Measurements from ENCODE around the gene RGS7.

Gene RGS7

DNA sequence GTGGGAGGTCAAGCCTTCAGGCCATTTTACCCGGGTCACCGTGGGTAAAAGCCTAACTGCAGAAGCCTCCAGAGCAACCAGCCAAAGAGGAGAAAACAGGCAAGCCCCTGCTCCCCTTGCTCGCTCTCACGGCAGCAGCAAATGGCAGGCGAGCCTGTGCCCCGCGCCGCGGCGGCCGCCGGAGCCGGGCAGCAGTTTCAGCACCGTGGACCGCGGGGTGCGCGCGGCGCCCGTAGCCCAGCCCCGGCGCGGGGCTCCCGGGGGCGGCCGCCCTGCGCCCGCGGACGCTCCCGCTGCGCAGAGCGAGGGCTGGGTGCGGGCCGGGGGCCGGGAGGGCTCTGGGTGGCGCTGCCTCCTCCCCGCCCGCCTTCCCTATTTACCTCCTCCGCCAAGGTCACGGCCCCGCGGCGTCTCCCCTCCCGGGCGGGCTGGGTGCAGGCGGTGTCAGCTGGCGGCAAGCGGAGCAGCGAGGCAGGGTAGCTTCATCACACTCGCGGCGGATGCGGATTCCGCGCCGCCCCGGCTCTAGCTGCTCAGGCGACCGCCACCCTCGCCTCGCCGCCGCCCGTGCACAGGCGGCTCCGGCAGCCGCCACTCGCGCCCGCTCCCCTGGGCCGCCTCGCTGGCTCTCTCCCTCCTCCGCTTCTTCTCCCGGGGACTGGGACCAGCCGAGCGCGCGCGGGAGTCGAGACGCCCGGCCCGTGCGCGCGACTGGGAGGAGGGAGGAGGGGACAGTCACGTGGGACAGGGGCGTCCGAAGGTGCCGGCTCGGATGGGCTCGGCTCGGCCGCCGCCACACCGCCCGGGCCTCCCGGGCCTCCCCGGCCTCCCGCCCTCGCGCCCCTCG is at the start of gene RGS7:
RGS7 (minus strand) TSS at position 687 of the 847 bp plus-strand sequence.
- DNase-seq = peak; percentile 69 to 70

DNA sequence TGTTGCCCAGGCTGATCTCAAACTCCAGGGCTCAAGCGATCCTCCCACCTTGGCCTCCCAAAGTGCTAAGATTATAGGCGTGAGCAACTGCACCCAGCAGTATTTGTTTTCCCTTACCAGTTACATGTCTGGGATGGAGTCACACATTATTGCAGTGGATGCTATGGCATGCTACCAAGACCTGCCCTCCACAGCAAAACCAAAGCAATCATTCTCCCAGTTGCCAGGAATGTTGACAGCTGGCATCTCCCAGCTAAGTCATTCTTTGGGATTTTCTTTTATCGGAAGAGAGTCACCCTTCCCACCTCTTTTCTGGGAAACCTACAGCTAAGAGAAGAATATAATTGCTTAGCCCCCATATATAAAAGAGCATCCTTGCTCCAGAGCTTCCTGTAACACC is 49.4 kb upstream of the RGS7 start:
- no peak for DNase-seq

DNA sequence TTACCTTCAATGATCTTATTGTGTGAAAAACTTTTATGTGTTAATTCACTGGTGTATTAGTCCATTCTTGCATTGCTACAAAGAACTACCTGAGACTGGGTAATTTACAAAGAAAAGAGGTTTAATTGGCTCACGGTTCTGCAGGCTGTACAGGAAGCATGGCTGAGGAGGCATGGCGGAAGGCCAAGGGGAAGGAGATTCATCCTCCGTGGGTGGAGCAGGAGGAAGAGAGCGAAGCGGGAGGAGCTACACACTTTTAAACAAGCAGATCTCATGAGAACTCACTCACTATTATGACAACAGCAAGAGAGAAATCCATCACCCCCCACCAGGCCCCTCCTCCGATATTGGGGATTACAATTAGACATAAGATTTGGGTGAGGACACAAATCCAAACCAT is 44.2 kb upstream of the RGS7 start:
- DNase-seq = no peak

DNA sequence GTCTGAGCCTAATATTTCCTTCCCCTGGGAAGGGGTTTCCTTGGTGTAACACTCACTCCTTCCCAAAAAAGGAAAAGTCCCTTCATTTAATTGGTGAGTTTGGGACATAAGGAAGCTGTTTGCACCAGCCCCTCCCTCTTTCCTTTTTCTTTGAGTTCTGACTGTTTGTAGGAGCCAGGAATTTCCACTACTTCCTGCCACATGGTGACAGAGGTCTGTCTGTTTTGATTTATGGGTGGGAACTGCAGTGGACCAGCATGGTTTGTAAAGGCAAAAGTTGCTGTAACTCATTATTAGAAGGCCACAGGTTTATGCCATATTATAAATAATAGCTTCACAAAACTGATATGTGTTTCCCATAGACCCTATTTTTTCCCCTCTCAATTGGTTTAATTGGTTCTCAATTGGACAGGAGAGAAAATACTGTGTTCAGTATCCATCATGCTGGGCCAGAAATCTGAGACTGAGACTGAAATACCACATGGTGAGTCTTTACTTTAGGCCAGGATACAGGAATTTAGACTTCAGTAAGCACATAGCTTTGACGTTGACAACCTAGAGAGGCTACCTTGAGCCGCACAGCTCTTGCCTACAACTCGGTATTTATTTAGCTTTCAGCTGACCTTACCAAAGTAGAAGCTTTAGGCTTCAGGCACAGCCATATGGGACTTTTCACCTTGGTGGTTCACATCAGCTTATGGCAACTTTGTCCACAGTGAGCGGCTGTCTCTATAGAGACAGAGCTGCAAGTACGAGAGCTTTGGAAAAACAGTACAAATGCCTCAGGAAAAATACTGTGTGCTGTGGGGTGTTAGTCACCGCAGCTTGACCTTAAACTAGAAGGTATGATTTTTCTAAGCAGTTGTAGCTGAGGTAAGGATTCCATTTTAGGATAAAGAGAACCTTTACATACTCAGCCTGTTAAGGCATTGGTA is 40.0 kb upstream of the RGS7 start:
- no peak for DNase-seq

DNA sequence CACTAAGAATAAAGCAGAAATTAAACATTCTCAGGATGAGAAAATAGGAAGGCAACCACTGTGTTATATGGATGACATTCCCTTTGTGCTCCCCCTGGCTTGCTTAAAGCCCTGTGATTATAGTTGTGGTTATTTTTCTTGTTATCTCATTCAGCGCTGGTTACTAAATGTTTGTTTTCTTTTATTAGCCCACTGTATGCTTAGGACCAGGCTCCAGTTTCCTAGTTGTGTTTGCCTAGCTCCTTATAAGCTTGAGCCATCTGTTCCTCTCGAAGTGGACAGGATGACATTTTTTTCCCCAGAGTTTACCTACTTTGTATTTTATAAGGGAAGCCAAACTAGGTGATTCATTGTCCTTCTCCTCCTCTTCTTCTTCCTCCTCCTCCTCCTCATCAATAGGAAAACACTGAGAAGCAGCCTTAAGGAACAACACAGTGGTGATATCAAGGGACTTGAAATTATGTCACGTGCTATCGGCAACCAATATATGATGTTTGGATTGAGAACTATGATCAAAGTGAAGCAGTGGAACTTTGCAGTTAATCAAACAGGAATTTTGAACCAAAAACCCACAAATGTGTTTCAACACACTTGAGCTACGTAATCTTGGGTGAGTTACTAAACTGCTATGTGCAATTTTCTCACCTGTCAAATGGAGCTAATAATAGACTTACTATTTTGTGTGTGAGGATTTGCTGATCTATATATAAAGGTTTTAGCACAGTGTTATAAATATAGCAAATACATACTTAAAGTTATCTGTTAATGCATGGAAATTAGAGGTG is 35.1 kb upstream of the RGS7 start:
- DNase-seq = peak in 1 of 2 experiments; percentile 73

DNA sequence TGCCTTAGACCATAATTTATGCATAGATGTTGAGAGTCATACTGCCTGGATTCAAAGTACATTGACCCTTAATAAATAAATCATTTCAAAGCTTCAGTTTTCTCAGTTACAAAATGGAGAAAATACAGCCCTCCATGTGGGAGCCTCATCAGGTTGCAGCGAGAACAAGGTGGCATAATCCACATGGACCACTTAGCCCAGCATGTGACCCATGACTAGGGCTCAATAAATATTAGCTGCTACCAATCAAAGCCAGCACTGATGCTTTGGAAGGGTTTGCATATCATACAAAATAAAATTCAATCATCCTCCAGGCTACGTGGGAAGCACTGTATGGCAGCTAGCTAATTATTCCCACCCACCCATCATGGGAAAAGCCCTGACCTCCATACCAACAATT is 33.5 kb upstream of the RGS7 start:
- DNase-seq = no peak

DNA sequence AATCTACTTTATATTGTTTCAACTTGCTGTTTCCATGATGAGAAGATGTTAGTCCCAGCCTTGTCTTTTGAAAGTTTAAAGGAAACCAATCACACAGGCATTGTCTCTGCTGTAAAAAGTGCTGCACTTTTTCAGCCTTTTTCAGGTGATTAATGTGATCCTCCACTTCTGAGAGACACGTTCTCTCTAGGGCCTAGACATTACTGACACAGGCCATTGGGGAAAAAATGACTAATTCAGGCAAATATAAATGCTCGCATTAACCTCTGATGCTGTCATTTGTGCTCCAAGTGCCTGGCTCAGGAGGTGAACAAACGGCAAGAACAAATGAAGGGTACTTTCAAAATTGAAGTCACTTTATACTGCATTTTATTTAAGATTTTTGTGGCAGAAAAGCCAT is 32.4 kb upstream of the RGS7 start:
- DNase-seq = no peak

DNA sequence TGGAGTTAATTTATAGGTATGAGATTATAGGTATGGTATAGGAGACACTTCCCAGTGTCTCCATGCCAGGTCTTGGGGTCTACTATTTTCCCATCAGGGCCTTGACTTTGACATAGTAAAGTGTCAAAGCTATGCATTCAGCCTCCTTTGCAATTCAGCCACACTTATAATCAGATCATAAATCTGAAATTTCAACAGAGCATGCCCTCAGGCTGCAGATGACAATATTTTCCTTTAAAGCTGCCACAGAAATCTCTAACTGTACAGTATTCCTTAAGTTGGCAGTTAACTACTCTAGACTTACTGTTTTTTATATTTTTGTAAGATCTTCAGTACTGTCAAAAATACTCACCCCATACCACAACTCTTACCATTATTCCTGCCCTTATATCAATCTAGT is 30.2 kb upstream of the RGS7 start:
- no peak for DNase-seq

DNA sequence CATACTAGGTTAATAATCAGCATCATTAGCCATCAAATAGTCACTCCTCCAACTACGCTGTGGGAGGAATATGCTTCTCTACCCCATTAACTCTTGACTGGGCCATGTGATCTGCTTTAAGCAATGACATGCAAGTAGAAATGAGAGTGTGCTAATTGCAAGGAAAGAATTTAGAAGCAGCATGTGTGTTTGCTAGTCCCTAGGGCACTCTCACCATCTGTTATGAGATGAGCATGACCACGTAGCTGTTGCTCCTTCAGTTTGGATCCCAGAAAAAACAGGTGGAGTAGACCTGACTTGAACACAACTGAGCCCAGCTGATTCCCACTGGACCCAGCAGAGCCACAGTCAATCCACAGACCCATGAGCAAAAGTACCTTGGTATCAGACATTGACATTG is 19.7 kb upstream of the RGS7 start:
- DNase-seq = peak; percentile 94 to 98

DNA sequence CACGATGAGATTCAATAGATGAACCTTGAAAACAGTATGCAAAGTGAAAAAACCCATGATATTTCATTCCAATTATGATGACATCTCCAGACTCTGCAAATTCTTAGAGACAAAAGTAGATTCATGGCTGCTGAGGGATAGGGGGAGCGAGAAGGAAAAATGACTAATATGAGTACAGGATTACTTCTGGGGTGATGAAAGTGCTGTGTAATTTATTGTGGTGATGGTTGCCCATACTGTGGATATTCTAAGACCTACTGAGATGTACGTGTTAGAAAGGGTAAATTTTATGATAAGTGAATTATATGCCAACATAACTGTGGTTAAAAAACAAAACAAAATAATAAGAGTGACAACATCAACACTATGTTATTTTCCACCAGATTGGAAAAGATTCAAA is 18.9 kb upstream of the RGS7 start:
- no peak for DNase-seq

DNA sequence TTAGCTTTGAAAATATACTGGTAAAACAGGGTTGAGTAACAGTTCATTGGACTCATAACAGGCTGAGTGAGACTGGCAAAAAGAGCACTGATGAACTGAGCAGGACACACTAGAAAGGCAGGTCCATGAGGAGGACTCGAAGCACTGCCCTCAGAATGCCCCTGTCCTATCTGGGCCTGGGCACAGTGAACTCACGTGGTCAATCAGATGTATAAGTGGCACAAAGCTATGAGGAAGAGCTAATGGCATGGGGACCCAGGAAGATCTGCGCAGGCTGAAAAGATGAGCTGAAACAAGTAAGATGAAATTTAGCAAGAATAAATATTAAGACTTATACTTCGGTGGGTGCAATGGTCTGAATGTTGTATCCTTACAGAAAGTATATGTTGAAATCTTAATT is 9.2 kb upstream of the RGS7 start:
- DNase-seq = no peak

DNA sequence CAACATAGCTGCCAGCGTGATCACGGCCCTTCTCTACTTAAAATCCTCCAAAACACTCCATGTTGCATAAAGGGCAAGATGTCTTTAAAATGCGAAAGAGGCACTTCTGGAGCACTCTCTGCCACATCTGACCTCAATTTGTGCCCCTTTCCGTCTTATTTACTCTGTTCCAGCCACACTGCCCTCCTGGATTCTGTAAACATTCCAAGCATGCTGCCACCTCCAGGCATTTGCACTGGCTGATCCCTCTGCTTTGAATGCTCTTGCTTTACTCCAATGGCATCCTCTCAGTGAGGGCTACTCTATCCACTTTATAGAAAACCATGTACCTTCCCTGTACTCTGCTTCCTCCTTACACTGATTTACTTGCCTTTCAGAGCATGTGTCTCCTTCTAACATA is 5.3 kb upstream of the RGS7 start:
- no peak for DNase-seq

DNA sequence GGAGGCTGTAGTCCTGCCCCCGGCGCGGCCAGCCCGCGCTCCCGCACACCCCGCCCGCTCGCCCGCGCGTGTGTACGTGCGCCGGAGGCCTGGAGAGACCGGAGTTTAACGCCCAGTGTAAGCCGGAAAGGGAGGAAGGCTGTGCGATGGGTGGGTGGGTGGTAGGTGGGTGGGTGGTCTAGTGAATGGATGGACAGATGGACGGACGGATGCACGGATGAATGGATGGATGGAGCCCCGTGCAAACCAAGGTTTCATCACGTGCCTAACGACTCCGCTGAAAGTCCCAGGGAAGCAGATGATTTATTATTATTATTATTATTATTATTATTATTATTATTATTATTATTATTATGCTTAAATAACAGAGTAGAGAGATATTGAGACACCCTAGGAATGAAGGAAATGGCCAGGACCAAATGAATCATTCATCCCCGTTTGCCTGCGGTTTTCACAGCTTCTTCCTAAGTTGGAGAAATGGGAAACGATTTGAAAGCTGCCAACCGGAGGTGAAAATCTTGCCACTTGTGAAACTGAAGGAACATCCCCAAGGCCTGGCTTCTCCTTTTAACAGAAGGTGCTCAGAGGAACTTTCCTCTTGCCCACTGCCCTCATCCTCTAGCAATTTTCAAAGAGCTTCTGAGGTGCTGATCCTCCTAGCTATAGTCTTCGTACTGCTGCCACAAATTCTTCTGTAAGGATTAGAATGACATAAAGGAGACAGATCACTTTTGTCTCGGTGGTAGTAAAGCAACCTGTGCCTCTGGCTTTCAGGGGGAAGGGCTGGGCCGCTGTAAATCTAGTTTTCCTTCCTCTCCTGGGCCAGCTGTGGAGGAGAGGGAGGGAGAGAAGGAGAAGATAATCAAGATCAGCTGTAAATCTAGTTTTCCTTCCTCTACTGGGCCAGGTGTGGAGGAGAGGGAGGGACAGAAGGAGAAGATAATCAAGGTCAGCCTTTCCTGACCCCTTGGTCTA is 648 bp upstream of the RGS7 start:
- DNase-seq = no peak

DNA sequence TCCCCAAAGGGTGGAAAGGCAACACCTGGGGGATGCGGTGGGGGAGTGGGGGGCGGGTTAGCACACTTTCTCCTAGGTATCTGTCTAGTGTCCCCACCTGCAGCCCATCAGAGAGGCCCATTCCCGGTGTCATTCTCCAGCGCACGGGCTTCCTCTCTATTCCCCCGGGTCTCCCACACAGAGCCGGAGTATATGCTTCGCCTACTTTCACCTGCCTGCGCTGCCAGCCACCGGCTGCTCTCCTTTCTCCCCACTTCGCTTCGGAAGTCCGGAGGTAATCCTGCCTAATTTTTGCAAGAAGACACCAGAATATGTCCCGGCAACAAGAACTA is 852 bp downstream of the RGS7 start:
- peak in 1 of 2 experiments; percentile 44 for DNase-seq

DNA sequence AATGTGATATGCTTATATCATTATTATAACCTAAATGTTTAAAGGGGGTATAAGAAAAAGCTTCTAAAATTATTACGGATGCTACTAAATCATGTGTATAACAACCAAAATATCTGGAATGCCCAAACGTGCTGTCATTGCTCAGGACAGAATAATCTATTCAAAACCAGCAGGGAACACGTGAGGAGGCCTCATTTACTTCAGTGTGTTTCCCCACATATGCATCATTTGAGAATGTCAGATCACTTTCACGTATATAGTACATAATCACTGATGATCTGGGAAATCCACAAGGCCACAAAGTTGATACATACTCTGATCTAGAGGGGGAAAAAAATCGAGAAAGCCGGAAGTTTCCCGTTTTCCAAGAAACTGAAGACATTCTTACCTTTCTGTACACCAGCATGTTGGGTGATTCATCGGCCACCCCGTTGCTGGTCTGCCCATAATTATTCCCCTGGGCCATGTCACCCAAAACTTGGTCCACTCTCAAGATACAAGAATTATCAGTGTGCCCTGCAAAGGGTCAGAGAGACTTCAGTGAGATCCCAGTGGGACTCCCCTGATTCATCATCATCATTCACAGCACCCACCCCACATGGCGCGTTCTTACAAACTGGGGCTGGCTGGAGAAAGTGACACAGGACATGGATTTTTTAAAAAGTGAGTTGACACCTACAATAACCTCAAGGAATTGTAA is 1.5 kb downstream of the RGS7 start:
- no peak for DNase-seq

DNA sequence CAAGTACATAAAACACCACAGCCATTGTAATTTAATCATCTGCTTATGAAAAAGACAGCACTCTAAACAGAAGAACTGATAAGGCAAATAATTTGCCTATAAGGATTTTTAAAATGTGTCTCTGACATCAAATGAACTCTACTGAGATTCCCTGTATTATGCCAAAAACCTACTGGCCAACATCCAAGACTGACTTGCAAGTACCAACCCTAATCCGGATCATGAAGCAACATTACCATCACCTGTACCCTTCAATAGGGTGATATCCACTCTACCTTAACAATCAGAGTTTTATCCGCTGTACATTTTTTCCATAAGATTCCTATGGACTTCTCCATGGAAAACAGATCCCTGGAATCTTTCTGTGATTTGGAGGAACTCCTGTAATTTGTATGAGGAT is 4.6 kb downstream of the RGS7 start:
- DNase-seq = peak in 1 of 2 experiments; percentile 5

DNA sequence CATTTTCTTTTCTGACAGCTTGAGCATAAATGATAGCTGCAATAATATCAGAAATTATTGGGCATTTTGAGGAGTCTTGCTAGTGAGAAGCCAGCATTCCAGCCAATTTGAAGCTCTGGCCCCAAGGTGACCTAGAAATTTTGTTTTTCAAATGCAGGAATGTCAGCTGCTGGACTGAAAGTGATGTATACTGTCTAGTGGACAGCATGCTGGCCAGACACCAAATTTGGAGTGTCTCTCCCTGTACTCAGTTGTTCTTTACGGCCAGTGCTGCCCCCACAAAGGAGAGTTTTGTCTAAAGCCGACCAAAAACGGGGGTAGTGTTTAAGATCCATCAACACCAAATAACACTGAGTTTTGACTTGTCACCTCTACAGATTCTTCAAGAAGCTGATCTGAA is 5.2 kb downstream of the RGS7 start:
- no peak for DNase-seq

DNA sequence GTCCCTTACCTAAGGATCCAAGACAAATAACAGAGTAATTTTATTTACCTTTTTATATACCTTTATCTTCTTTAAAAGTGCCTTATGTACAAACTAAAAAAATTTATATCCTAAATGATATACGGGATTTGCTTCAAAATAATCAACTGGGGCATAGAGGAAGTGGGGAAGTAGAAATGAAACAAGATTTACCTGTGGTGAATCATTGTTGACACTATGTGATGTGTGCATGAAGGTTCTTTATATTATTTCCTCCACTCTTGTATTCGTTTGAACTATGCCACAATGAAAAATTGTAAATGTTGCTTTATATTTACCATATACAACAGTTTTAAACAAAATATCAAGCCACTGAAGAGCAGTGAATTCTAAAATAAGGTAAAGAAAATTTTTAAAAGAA is 13.0 kb downstream of the RGS7 start:
- no peak for DNase-seq

DNA sequence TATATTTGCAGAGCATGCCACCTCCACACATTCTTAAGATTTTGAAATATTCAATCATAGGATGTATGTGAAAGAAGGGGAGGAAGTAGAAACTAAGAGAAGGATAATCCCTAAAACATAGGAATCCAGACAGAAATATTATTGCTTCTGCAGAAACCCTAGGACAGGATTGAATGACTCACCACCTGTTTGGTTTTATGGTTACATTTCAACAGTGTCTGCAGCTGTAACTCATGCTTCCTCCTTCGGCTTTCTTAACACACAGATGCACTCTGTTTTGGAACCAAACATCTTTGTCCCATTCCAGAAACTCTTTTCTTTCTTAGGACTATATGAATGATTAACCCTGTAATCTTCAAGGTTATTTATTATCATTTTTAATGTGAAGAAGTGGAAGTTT is 20.7 kb downstream of the RGS7 start:
- peak in 1 of 2 experiments; percentile 29 for DNase-seq

DNA sequence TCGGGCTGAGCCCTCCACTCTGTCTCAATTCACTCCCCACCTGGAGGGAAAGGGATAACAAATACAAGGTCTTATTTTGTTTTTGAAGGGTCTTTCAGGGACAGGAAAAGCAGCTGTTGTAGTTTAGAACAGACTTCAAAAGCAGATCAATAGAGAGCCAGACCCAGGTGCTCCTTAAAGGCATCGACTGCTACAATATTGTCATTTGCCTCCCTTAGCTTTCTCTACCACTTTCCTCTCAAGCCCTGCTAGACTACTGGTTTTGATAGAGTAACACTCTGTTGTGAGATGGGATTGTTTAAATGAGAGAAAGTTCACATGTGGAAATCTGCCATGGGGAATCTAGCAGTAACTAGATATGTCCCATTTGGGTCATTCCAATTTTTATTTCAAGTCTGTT is 24.0 kb downstream of the RGS7 start:
- DNase-seq = no peak

DNA sequence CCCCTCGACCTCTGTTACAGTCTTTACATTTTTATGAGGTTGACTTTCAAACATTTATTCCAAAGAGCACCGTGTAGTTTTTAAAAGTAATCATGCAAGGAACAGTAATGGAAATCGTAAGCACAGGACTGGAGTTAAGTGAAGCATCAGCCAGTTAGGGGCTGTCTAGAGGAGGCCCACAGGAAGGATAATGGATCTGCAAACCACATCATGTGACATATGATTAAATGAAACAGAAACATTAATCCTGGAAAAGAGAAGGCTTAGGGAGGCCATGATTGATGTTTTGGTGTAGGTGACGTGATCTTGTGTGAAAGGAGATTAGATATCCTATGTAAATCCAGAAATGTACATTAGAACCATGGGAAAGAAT is 25.0 kb downstream of the RGS7 start:
- DNase-seq = no peak

Data from NCI-H524 (cell line).